OCI-LY7 (cell line): ENCODE measurements around the gene KIAA1549. TPM values are rescaled to one million over a fixed set of nuclear protein-coding genes. Genes with fewer than 3 reads are reported as not detected.

Experiments used
- BruUV-seq: library from RNA; stranded (reverse); fragments of 400-500 nt; replicated peaks from 2 replicates; lab custom pipeline; 2021; lab: Mats Ljungman, UMichigan
- CTCF ChIA-PET: fragments of 300-600 bp; sonication (Branson Sonifier 250); formaldehyde crosslinking; loops from one replicate; lab custom pipeline; 2022; ENCODE audit warnings: antibody characterized with exemption; ENCODE audit not compliant: unreplicated experiment; lab: Charles Lee
- POLR2A ChIA-PET: fragments of 300-600 bp; sonication (Branson Sonifier 250); formaldehyde crosslinking; loops from one replicate; lab custom pipeline; 2022; ENCODE audit warnings: antibody characterized with exemption; lab: Charles Lee
- DNase-seq: peaks from one replicate; pipeline ENCODE4 v3.0.0-alpha.2; 2015; ENCODE audit warnings: low spot score
- H2AFZ ChIP-seq: fragments of 200-600 bp; sonication (generic), shearing (Covaris generic); 2 replicates; pipeline ENCODE4 v1.6.1; 2014; ENCODE audit warnings: mild to moderate bottlenecking, antibody characterized with exemption, low read length, moderate library complexity
- H3K27ac ChIP-seq: fragments of 200-600 bp; sonication (generic); 2 replicates; pipeline ENCODE4 v1.5.1; 2014; ENCODE audit warnings: mixed run types, low read depth, mild to moderate bottlenecking, moderate library complexity, low read length, inconsistent platforms; ENCODE audit not compliant: poor library complexity, severe bottlenecking
- H3K36me3 ChIP-seq: fragments of 200-600 bp; sonication (generic); 2 replicates; pipeline ENCODE4 v1.6.1; 2014; ENCODE audit warnings: mild to moderate bottlenecking, antibody characterized with exemption, low read length, moderate library complexity, mixed read lengths; ENCODE audit not compliant: insufficient read depth
- H3K4me1 ChIP-seq: fragments of 200-600 bp; sonication (generic); 2 replicates; pipeline ENCODE4 v1.5.1; 2014; ENCODE audit warnings: mild to moderate bottlenecking, low read length; ENCODE audit not compliant: insufficient read depth, poor library complexity, severe bottlenecking
- H3K4me2 ChIP-seq: fragments of 200-600 bp; sonication (generic); 2 replicates; pipeline ENCODE4 v1.6.1; 2014; ENCODE audit warnings: mild to moderate bottlenecking, low read length
- H3K4me3 ChIP-seq: fragments of 200-600 bp; sonication (generic); 2 replicates; pipeline ENCODE4 v1.5.1; 2014; ENCODE audit warnings: mild to moderate bottlenecking, low read depth, low read length; ENCODE audit not compliant: poor library complexity, severe bottlenecking
- H3K79me2 ChIP-seq: fragments of 200-600 bp; sonication (generic); 2 replicates; pipeline ENCODE4 v1.6.1; 2016; ENCODE audit warnings: low read depth, mild to moderate bottlenecking, low read length, moderate library complexity, mixed read lengths; ENCODE audit not compliant: insufficient read depth
- H3K9me2 ChIP-seq: fragments of 200-600 bp; sonication (generic); 2 replicates; pipeline ENCODE4 v1.6.1; 2016; ENCODE audit warnings: mild to moderate bottlenecking, low read length, mixed read lengths; ENCODE audit not compliant: insufficient read depth
- H3K9me3 ChIP-seq: fragments of 200-600 bp; sonication (generic); 2 replicates; pipeline ENCODE4 v1.6.1; 2014; ENCODE audit warnings: mild to moderate bottlenecking, mixed run types, low read length, mixed read lengths
- H4K20me1 ChIP-seq: fragments of 200-600 bp; sonication (generic); 2 replicates; pipeline ENCODE4 v1.6.1; 2014; ENCODE audit warnings: mild to moderate bottlenecking, antibody characterized with exemption, low read length, moderate library complexity, mixed read lengths; ENCODE audit not compliant: insufficient read depth
- CTCF ChIP-seq: fragments of 200-600 bp; sonication (generic); conservative IDR thresholded peaks from 2 replicates; pipeline ENCODE4 v1.5.1; 2014; ENCODE audit warnings: mild to moderate bottlenecking, antibody characterized with exemption, low read length, moderate library complexity, mixed read lengths
- EZH2phosphoT487 ChIP-seq: fragments of 200-600 bp; sonication (generic); IDR thresholded peaks from 2 replicates; pipeline ENCODE4 v1.6.1; 2018; ENCODE audit warnings: low read depth, borderline replicate concordance, mild to moderate bottlenecking, mixed run types, antibody characterized with exemption, low read length, moderate library complexity, mixed read lengths
- intact Hi-C: fragments of 100-400 bp; cut with micrococcal nuclease; formaldehyde crosslinking; loops from one replicate; pipeline ENCODE4 v1.10.0; 2022; ENCODE audit not compliant: unreplicated experiment
- total RNA-seq, 2 experiments: library from RNA; depleted of rRNA in 1 of 2; stranded (reverse); fragments of >200 nt in 1 of 2; shearing (Covaris generic) in 1 of 2; gene quantifications; 2 replicates each; pipeline ENCODE4 v1.2.3, GENCODE V29; 2014 to 2022

The KIAA1549 gene
- total RNA-seq, 2 experiments from 2014 or later: 0.03 to 3.0 TPM

GRCh38 chr7:138975343-138976104 is 5.7 kb downstream of the KIAA1549 start:
- ChIA-PET CTCF (interaction anchor here (0.7 kb wide), 1 partner anchor 569 kb away, joined by 3 read pairs; no protein-coding TSS in a partner anchor), POLR2A (interaction anchor here (0.6 to 0.7 kb wide), 2 partner anchors 379 to 563 kb away, joined by 3 to 4 read pairs; no protein-coding TSS in a partner anchor)
- Histone ChIP-seq H4K20me1 (no peaks in the 10 kb centered on the region), H3K9me2 (no peaks in the 10 kb centered on the region), H3K36me3 (no peaks in the 10 kb centered on the region), H3K4me3 (no peak overlapping the region), H3K4me2 (no peak overlapping the region), H3K79me2 (no peaks in the 10 kb centered on the region), H3K27ac (no peak overlapping the region), H2AFZ (no peak overlapping the region), H3K9me3 (no peaks in the 10 kb centered on the region), H3K4me1 (no peaks in the 10 kb centered on the region)
- TF ChIP-seq EZH2phosphoT487 (no peak), CTCF (no peak)
- intact Hi-C loops: no loop called here
- DNase-seq: no peak
- BruUV-seq: no TSS peak

GRCh38 chr7:138974675-138975292 is 6.4 kb downstream of the KIAA1549 start:
- POLR2A ChIA-PET: no interaction called here
- no TSS peak for BruUV-seq

More at GRCh38 chr7:138974675-138975292, 6.4 kb downstream of the KIAA1549 start:
- Histone ChIP-seq H3K4me2 (no peak overlapping the region), H3K4me1 (no peaks in the 10 kb centered on the region), H3K27ac (no peak overlapping the region), H3K79me2 (no peaks in the 10 kb centered on the region), H3K9me3 (no peaks in the 10 kb centered on the region), H3K4me3 (no peak overlapping the region), H2AFZ (no peak overlapping the region), H3K36me3 (no peaks in the 10 kb centered on the region), H3K9me2 (no peaks in the 10 kb centered on the region), H4K20me1 (no peaks in the 10 kb centered on the region)
- CTCF ChIA-PET: no interaction called here
- TF ChIP-seq EZH2phosphoT487: no peak
- TF ChIP-seq CTCF: no peak
- DNase-seq: no peak
- intact Hi-C loops: no loop called here
